K562 (cell line): ENCODE results near the gene TRIM49C. TPM values are rescaled to one million over a fixed set of nuclear protein-coding genes. Genes with fewer than 3 reads are reported as not detected.
"Not testable (repeated sequence)": the region's sequence is repeated elsewhere in the genome, so short reads cannot be mapped to it uniquely, and the experiment has no call there.

Experiments
- ATAC-seq: fragments of 200-7000 bp; cut with Tn5 transposase; 3 replicates; pipeline ENCODE4 v1.9.1; 2020; ENCODE audit warnings: moderate library complexity
- Bru-seq: library from RNA; stranded (reverse); fragments of 400-500 nt; gene quantifications from one replicate; lab custom pipeline; 2021; lab: Mats Ljungman, UMichigan
- BruChase-seq, 2 experiments: library from RNA; stranded (reverse); fragments of 400-500 nt; gene quantifications; one replicate each; lab custom pipeline; 2021; lab: Mats Ljungman, UMichigan
- BruUV-seq: library from RNA; stranded (reverse); fragments of 400-500 nt; replicated peaks from 2 replicates; lab custom pipeline; 2021; lab: Mats Ljungman, UMichigan
- CTCF ChIA-PET: fragments of 300-600 bp; formaldehyde crosslinking; extraction: SDS; loops from one replicate; lab custom pipeline; 2021; ENCODE audit warnings: low intra/inter-chr PET ratio; lab: Yijun Ruan, JAX
- POLR2A ChIA-PET: fragments of 300-600, 350-650 bp; sonication (Branson Sonifier 250); formaldehyde crosslinking; extraction: SDS; loops from one replicate; lab custom pipeline; 2021; ENCODE audit warnings: antibody characterized with exemption, inconsistent platforms; lab: Yijun Ruan, JAX
- DNase-seq, 4 experiments: peaks; one replicate each; pipeline versions ENCODE4 v3.0.0 to v3.0.0-alpha.2; 2011 to 2018; ENCODE audit warnings: low spot score in 3 of 4, mixed read lengths in 3 of 4; ENCODE audit errors: extremely low read depth in 1 of 4
- FAIRE-seq: peaks from 2 replicates; lab custom pipeline; 2011; peaks lifted over from hg19 to GRCh38; lab: Jason Lieb, UNC
- H2AFZ ChIP-seq: 2 replicates; pipeline ENCODE4 v1.6.0; 2011; ENCODE audit warnings: low read depth, low read length, control low read depth, inconsistent platforms
- H3K27ac ChIP-seq: fragments of 200-600 bp; 3 replicates; pipeline ENCODE4 v1.8.0; 2011; ENCODE audit warnings: low read depth, mild to moderate bottlenecking, control low read depth, inconsistent platforms, low read length, moderate library complexity, mixed read lengths; ENCODE audit errors: extremely low read depth
- H3K27me3 ChIP-seq, 2 experiments: fragments of 300-600 bp in 1 of 2; 2 replicates in 1 of 2; 3 replicates in 1 of 2; pipeline versions ENCODE4 v1.6.0 to v1.8.0; 2011; ENCODE audit warnings: inconsistent platforms in 2 of 2, low read length in 2 of 2, mild to moderate bottlenecking in 1 of 2, mixed read lengths in 1 of 2, moderate library complexity in 1 of 2; ENCODE audit not compliant: control insufficient read depth in 2 of 2, insufficient read depth in 2 of 2
- H3K36me3 ChIP-seq: fragments of 300-600 bp; 3 replicates; pipeline ENCODE4 v1.8.0; 2011; ENCODE audit warnings: mild to moderate bottlenecking, low read length, inconsistent platforms; ENCODE audit not compliant: control insufficient read depth, insufficient read depth
- H3K4me1 ChIP-seq, 2 experiments: fragments of 200-600 bp in 1 of 2; replicated peaks in 1 of 2; 2 replicates in 1 of 2; 3 replicates in 1 of 2; pipeline versions ENCODE4 v1.5.1 to v1.8.0; 2011; ENCODE audit warnings: inconsistent platforms in 2 of 2, low read length in 2 of 2, mild to moderate bottlenecking in 1 of 2, mixed read lengths in 1 of 2, moderate library complexity in 1 of 2; ENCODE audit not compliant: control insufficient read depth in 2 of 2, insufficient read depth in 2 of 2
- H3K4me2 ChIP-seq: 2 replicates; pipeline ENCODE4 v1.6.1; 2011; ENCODE audit warnings: low read length, control low read depth, inconsistent platforms, mixed read lengths; ENCODE audit not compliant: insufficient read depth
- H3K4me3 ChIP-seq: fragments of 200-600 bp; sonication (generic), shearing (Covaris generic); 2 replicates; pipeline ENCODE4 v1.5.1; 2016; ENCODE audit warnings: control low read depth, inconsistent platforms
- H3K79me2 ChIP-seq: fragments of 200-600 bp; 3 replicates; pipeline ENCODE4 v1.8.0; 2011; ENCODE audit warnings: low read length, inconsistent platforms; ENCODE audit not compliant: control insufficient read depth, insufficient read depth
- H3K9ac ChIP-seq, 2 experiments: 2 replicates each; pipeline versions ENCODE4 v1.6.0 to v1.6.1; 2011; ENCODE audit warnings: low read depth in 2 of 2, low read length in 2 of 2, control low read depth in 1 of 2, inconsistent platforms in 1 of 2, mild to moderate bottlenecking in 1 of 2, mixed read lengths in 1 of 2; ENCODE audit not compliant: insufficient read depth in 1 of 2
- H3K9me1 ChIP-seq: one replicate; pipeline ENCODE4 v1.6.0; 2011; ENCODE audit warnings: inconsistent platforms, mild to moderate bottlenecking, low read length, moderate library complexity; ENCODE audit not compliant: control insufficient read depth, insufficient read depth
- H3K9me3 ChIP-seq: replicated peaks from 2 replicates; pipeline ENCODE4 v1.5.1; 2011; ENCODE audit warnings: low read depth, low read length, inconsistent platforms; ENCODE audit not compliant: control insufficient read depth, insufficient read depth
- H4K20me1 ChIP-seq: replicated peaks from 2 replicates; pipeline ENCODE4 v1.6.1; 2011; ENCODE audit warnings: low read length, inconsistent platforms, mixed read lengths; ENCODE audit not compliant: control insufficient read depth, insufficient read depth
- whole genome bisulfite sequencing: fragments of 100-300 bp; shearing (Covaris generic); methylation state at CpG from one replicate; pipeline ENCODE4 v1.1.6; 2016; ENCODE audit warnings: low coverage, mixed read lengths; ENCODE audit not compliant: insufficient coverage; ENCODE audit errors: missing lambda C conversion rate; 5-methylcytosine and 5-hydroxymethylcytosine counted together
- in situ Hi-C: fragments of 300-500 bp; cut with MboI; formaldehyde crosslinking; loops from 4 replicates; pipeline ENCODE4 v1.15.0; 2018; ENCODE audit warnings: inconsistent platforms, mixed read lengths
- intact Hi-C: fragments of 100-400 bp; cut with micrococcal nuclease; formaldehyde crosslinking; loops from 2 replicates; pipeline ENCODE4 v1.14.2; 2022
- long read RNA-seq, 3 experiments: library from polyadenylated mRNA in 2 of 3; library from RNA in 1 of 3; unstranded in 2 of 3; stranded (forward) in 1 of 3; transcript quantifications; one replicate each; pipeline ENCODE4 v2.0.0, GENCODE V29; 2019 to 2022
- polyA minus RNA-seq, 3 experiments: library from RNA; depleted of rRNA, polyadenylated mRNA; stranded (reverse); fragments of >200 nt; gene quantifications; 2 replicates each; pipeline ENCODE4 v1.2.3, GENCODE V29; 2011
- polyA plus RNA-seq, 8 experiments: library from polyadenylated mRNA; depleted of rRNA in 4 of 8; stranded (reverse) in 5 of 8; unstranded in 3 of 8; fragments of >200 nt; fragmentation: Nextera tagmentation in 2 of 8; fragmentation: Illumina TruSeq in 1 of 8; extraction: Ambion mirVana in 2 of 8; extraction: Trizol in 1 of 8; gene quantifications; 2 replicates each; pipeline versions ENCODE4 v1.2.1 to v1.2.3, GENCODE V29; 2011 to 2014; ENCODE audit warnings: inconsistent platforms in 1 of 8, missing spikeins in 1 of 8
- total RNA-seq, 7 experiments: library from RNA; depleted of rRNA in 6 of 7; stranded (reverse); fragments of >200 nt in 6 of 7; fragmentation: Illumina TruSeq in 2 of 7; extraction: Trizol in 2 of 7; gene quantifications; 2 replicates each; pipeline versions ENCODE4 v1.2.1 to v1.2.3, GENCODE V29; 2011 to 2021; ENCODE audit warnings: low replicate concordance in 1 of 7

The TRIM49C gene, protein sequence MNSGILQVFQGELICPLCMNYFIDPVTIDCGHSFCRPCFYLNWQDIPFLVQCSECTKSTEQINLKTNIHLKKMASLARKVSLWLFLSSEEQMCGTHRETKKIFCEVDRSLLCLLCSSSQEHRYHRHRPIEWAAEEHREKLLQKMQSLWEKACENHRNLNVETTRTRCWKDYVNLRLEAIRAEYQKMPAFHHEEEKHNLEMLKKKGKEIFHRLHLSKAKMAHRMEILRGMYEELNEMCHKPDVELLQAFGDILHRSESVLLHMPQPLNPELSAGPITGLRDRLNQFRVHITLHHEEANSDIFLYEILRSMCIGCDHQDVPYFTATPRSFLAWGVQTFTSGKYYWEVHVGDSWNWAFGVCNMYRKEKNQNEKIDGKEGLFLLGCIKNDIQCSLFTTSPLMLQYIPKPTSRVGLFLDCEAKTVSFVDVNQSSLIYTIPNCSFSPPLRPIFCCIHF
- total RNA-seq (2011; cell fraction: chromatin; rRNA removed; ENCODE audit: low replicate concordance) = not detected in 2 replicates
- total RNA-seq (2011; cell fraction: nucleolus; rRNA removed) = not detected in 2 replicates
- not detected in 2 replicates for total RNA-seq (2011; cell fraction: nucleoplasm; rRNA removed)
- total RNA-seq (2014; rRNA removed) = not detected in 2 replicates
- total RNA-seq (2014; rRNA removed; fragmentation: Illumina TruSeq; extraction: Trizol) = not detected in 2 replicates
- total RNA-seq (2015; rRNA removed; fragmentation: Illumina TruSeq; extraction: Trizol) = not detected in 2 replicates
- not detected in 2 replicates for total RNA-seq (2021)
- not detected in 2 replicates for polyA plus RNA-seq (2011; rRNA removed)
- not detected in 2 replicates for polyA plus RNA-seq (2011; cell fraction: cytosol; rRNA removed)
- not detected in 2 replicates for polyA plus RNA-seq (2011; cell fraction: nucleus; rRNA removed)
- not detected in 2 replicates for polyA plus RNA-seq (2012)
- polyA plus RNA-seq (2014; fragmentation: Illumina TruSeq; extraction: Trizol) = not detected in 2 replicates
- not detected for polyA plus RNA-seq (2014; fragmentation: Nextera tagmentation; extraction: Ambion mirVana)
- polyA plus RNA-seq (2014; rRNA removed) = not detected in 2 replicates
- polyA minus RNA-seq (2011; rRNA and poly(A)+ RNA removed) = not detected in 2 replicates
- polyA minus RNA-seq (2011; cell fraction: cytosol; rRNA and poly(A)+ RNA removed) = not detected in 2 replicates
- not detected in 2 replicates for polyA minus RNA-seq (2011; cell fraction: nucleus; rRNA and poly(A)+ RNA removed)
- not detected for Bru-seq, nascent RNA
- not detected for BruChase-seq, experiment 1, labeled RNA remaining after a 2-hour chase
- BruChase-seq, experiment 2, labeled RNA remaining after a 6-hour chase = not detected
- long read RNA-seq, experiment 1 = 0 reads
- long read RNA-seq, experiment 2 = 0 reads
- long read RNA-seq, experiment 3 = 0 reads

DNA sequence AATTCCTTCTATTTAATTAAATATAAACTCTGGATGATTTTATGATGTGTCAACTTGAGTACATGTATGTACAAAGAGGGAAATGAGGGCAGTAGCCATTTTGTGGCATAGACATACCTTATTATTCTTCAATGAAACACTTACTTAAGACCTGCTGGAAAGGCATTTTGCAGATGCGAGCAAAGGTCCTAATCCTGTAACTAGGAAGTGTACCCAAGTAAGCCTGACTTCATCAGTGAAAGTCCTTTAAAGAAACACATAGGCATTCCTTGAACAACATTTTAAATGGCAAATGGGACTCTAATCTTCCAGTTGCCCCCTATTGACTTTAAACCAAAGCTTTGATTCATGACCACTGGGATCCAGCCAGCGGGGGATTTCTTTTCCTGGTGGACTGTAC, at the start of gene TRIM49C:
Gene TRIM49C, plus strand, starts transcription at position 301 of the 400 bp plus-strand sequence. CDS start 4,106 bp downstream, outside the sequence.
- H3K36me3 ChIP-seq, FAIRE-seq, H3K9ac ChIP-seq, ATAC-seq, in situ Hi-C loops, H3K4me3 ChIP-seq, CTCF ChIA-PET, H2AFZ ChIP-seq, H4K20me1 ChIP-seq, H3K79me2 ChIP-seq, H3K4me2 ChIP-seq, DNase-seq, H3K9me3 ChIP-seq, BruUV-seq, H3K27ac ChIP-seq, H3K9me1 ChIP-seq, H3K4me1 ChIP-seq, intact Hi-C loops, POLR2A ChIA-PET, H3K27me3 ChIP-seq: not testable (repeated sequence)
- WGBS = 0% methylated on average over 1 of the region's 2 CpGs

- H3K4me2 ChIP-seq, H3K27me3 ChIP-seq, H3K36me3 ChIP-seq, ATAC-seq, POLR2A ChIA-PET, BruUV-seq, H3K27ac ChIP-seq, H3K9ac ChIP-seq, H3K79me2 ChIP-seq, in situ Hi-C loops, H3K9me1 ChIP-seq, H2AFZ ChIP-seq, DNase-seq, H3K9me3 ChIP-seq, H4K20me1 ChIP-seq, FAIRE-seq, intact Hi-C loops, H3K4me3 ChIP-seq, H3K4me1 ChIP-seq, CTCF ChIA-PET: not testable (repeated sequence)
- WGBS = 0% methylated on average over 2 of the region's 3 CpGs
Measured at GRCh38 chr11:90024184-90024583, 6.7 kb upstream of the TRIM49C start.

- BruUV-seq, FAIRE-seq, CTCF ChIA-PET, H3K27ac ChIP-seq, in situ Hi-C loops, H3K9me1 ChIP-seq, POLR2A ChIA-PET, H3K4me1 ChIP-seq, H3K9ac ChIP-seq, H3K79me2 ChIP-seq, ATAC-seq, H3K9me3 ChIP-seq, intact Hi-C loops, DNase-seq, H3K4me2 ChIP-seq, H3K36me3 ChIP-seq, H4K20me1 ChIP-seq, H2AFZ ChIP-seq, H3K27me3 ChIP-seq, H3K4me3 ChIP-seq: not testable (repeated sequence)
- WGBS = 10% methylated on average over 4 of the region's 41 CpGs
Measured at GRCh38 chr11:90051591-90052209, 20.8 kb downstream of the TRIM49C start.
